Smooth muscle cell (in vitro differentiated cells): ENCODE results near the gene ALDOC. TPM values are rescaled to one million over a fixed set of nuclear protein-coding genes. Genes with fewer than 3 reads are reported as not detected.
"Not testable (repeated sequence)": the region's sequence is repeated elsewhere in the genome, so short reads cannot be mapped to it uniquely, and the experiment has no call there.

Source experiments
- DNase-seq: peaks from one replicate; lab custom pipeline; 2025; ENCODE audit not compliant: unreplicated experiment; lab: John Stamatoyannopoulos, UW
- H2AFZ ChIP-seq: fragments of 200-600 bp; sonication (generic); 2 replicates; pipeline ENCODE4 v1.6.0; 2016; ENCODE audit warnings: antibody characterized with exemption, low read depth, mild to moderate bottlenecking
- H3F3A ChIP-seq: fragments of 200-600 bp; sonication (generic); 2 replicates; pipeline ENCODE4 v1.6.0; 2017; ENCODE audit warnings: antibody characterized with exemption, low read depth
- H3K27ac ChIP-seq: fragments of 200-600 bp; sonication (generic); 2 replicates; pipeline ENCODE4 v1.5.1; 2016; ENCODE audit warnings: low read depth, mild to moderate bottlenecking
- H3K27me3 ChIP-seq: fragments of 200-600 bp; sonication (generic); 2 replicates; pipeline ENCODE4 v1.6.1; 2016; ENCODE audit warnings: low read depth, mild to moderate bottlenecking
- H3K36me3 ChIP-seq: fragments of 200-600 bp; sonication (generic); 2 replicates; pipeline ENCODE4 v1.5.1; 2016; ENCODE audit warnings: low read depth
- H3K4me1 ChIP-seq: fragments of 200-600 bp; sonication (generic); 2 replicates; pipeline ENCODE4 v1.5.1; 2016; ENCODE audit warnings: low read depth
- H3K4me2 ChIP-seq: fragments of 200-600 bp; sonication (generic); 2 replicates; pipeline ENCODE4 v1.6.0; 2016; ENCODE audit warnings: mild to moderate bottlenecking
- H3K4me3 ChIP-seq: fragments of 200-600 bp; sonication (generic); 2 replicates; pipeline ENCODE4 v1.5.1; 2016; ENCODE audit warnings: mild to moderate bottlenecking
- H3K79me2 ChIP-seq: fragments of 200-600 bp; sonication (generic); 2 replicates; pipeline ENCODE4 v1.6.0; 2016; ENCODE audit warnings: low read depth, mild to moderate bottlenecking
- H3K9ac ChIP-seq: fragments of 200-600 bp; sonication (generic); 2 replicates; pipeline ENCODE4 v1.6.0; 2016; ENCODE audit warnings: low read depth
- H3K9me3 ChIP-seq: fragments of 200-600 bp; sonication (generic); replicated peaks from 2 replicates; pipeline ENCODE4 v1.5.1; 2016; ENCODE audit warnings: low read depth
- H4K20me1 ChIP-seq: fragments of 200-600 bp; sonication (generic); 2 replicates; pipeline ENCODE4 v1.6.0; 2016; ENCODE audit warnings: low read depth
- CTCF ChIP-seq: fragments of 200-600 bp; sonication (generic); IDR thresholded peaks from 2 replicates; pipeline ENCODE4 v1.5.1; 2017; ENCODE audit warnings: borderline replicate concordance, mild to moderate bottlenecking, antibody characterized with exemption; ENCODE audit not compliant: insufficient read depth, poor library complexity, severe bottlenecking
- WGBS: methylation state at CpG from one replicate; pipeline ENCODE4 v1.1.7; 2016; ENCODE audit warnings: low lambda C conversion rate; 5-methylcytosine and 5-hydroxymethylcytosine counted together
- polyA plus RNA-seq: library from polyadenylated mRNA; unstranded; fragments of >200 nt; fragmentation: Nextera tagmentation; extraction: Ambion mirVana; gene quantifications from 2 replicates; pipeline ENCODE4 v1.2.1, GENCODE V29; 2016
- total RNA-seq: library from RNA; depleted of rRNA; stranded (reverse); fragments of >200 nt; gene quantifications from 2 replicates; pipeline ENCODE4 v1.2.3, GENCODE V29; 2014

ALDOC gene
- total and polyA plus RNA-seq, 2 experiments from 2014 or later, result 71.5 to 72.6 TPM

DNA sequence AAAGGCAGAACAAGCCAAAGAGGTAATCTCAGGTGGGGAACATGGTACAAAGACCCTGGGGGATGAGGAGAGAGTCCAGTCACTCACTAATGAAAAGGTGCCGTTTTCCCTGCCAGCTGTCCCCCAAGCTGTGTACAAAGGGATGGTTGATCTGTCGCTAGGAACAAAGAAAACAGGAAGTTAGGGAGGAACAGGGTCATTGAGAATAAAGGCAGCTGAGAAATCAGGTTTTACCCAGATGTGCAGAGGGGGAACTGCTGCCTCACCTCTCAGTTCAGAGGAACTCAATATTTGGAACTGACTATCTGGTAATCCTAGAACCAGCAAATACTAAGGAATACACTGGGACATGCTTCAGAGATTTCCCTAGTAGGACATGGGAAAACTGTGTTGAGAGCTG is 35.8 kb upstream of the ALDOC start:
- 97% methylated on average over 2 of the region's 2 CpGs for WGBS
- Histone ChIP-seq H3K27ac (no peak overlapping the region), H3K79me2 (no peaks in the 10 kb centered on the region), H2AFZ (no peak overlapping the region), H4K20me1 (no peaks in the 10 kb centered on the region), H3F3A (no peaks in the 10 kb centered on the region), H3K4me2 (no peak overlapping the region), H3K36me3 (peaks cover 9% of the 10 kb centered on the region), H3K9me3 (no peaks in the 10 kb centered on the region), H3K27me3 (no peaks in the 10 kb centered on the region), H3K9ac (no peak overlapping the region), H3K4me1 (no peaks in the 10 kb centered on the region), H3K4me3 (no peak overlapping the region)
- TF ChIP-seq CTCF, result no peak
- DNase-seq, result no peak

DNA sequence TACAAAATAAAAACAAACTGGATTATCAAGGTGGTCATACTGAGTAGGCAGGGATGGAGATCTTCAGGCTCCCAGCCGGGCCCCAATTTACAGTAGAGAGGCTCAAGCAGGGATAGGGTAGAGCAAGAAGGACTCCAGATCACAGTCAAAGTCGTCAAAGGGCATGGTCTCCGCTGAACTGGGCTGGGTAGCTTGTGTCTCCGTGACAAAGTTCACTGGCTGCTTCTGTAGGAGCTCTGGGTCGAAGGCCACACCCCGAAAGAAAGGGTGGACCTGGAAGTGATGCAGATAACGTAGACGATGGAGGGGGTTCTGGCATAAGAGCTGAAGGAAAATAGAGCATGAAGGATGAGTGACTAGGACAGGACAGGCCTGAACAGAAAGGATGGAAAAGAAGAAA is 33.7 kb upstream of the ALDOC start:
- no peak overlapping the region for H2AFZ ChIP-seq
- peaks cover 4% of the 10 kb centered on the region for H3K36me3 ChIP-seq
- no peaks in the 10 kb centered on the region for H4K20me1 ChIP-seq
- WGBS, result 96% methylated on average over 8 of the region's 8 CpGs
- H3K9ac ChIP-seq, result no peak overlapping the region
- H3K4me2 ChIP-seq, result no peak overlapping the region
- H3K4me3 ChIP-seq, result no peak overlapping the region
- H3F3A ChIP-seq, result no peaks in the 10 kb centered on the region
- TF ChIP-seq CTCF, result no peak
- no peaks in the 10 kb centered on the region for H3K9me3 ChIP-seq
- no peaks in the 10 kb centered on the region for H3K27me3 ChIP-seq
- no peaks in the 10 kb centered on the region for H3K4me1 ChIP-seq
- H3K27ac ChIP-seq, result no peak overlapping the region
- no peaks in the 10 kb centered on the region for H3K79me2 ChIP-seq
- no peak for DNase-seq

DNA sequence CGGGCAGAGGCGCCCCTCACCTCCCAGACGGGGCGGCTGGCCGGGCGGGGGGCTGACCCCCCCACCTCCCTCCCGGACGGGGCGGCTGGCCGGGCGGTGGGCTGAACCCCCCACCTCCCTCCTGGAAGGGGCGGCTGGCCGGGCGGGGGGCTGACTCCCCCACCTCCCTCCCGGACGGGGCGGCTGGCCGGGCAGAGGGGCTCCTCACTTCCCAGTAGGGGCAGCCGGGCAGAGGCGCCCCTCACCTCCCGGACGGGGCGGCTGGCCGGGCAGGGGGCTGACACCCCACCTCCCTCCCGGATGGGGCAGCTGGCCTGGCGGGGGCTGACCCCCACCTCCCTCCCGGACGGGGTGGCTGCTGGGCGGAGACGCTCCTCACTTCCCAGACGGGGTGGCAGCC is 27.3 kb upstream of the ALDOC start:
- not testable (repeated sequence) for H3K9me3 ChIP-seq, H3K4me1 ChIP-seq, H3K27me3 ChIP-seq, H3K79me2 ChIP-seq, H4K20me1 ChIP-seq, H3K36me3 ChIP-seq, H3F3A ChIP-seq, H3K4me3 ChIP-seq, H2AFZ ChIP-seq, DNase-seq, H3K4me2 ChIP-seq, H3K27ac ChIP-seq, H3K9ac ChIP-seq
- WGBS, result 96% methylated on average over 4 of the region's 31 CpGs

GRCh38 chr17:28599311-28600184 is 22.9 kb upstream of the ALDOC start:
- Histone ChIP-seq H4K20me1 (no peaks in the 10 kb centered on the region), H3K9me3 (no peaks in the 10 kb centered on the region), H3F3A (peaks cover 9% of the 10 kb centered on the region), H3K4me3 (peak overlapping the region; percentile 74), H3K36me3 (no peaks in the 10 kb centered on the region), H3K9ac (peak overlapping the region; percentile 92), H3K27ac (peak overlapping the region; percentile 92), H3K79me2 (peaks cover 7% of the 10 kb centered on the region), H2AFZ (peak overlapping the region; percentile 6), H3K27me3 (no peaks in the 10 kb centered on the region), H3K4me1 (peaks cover 12% of the 10 kb centered on the region), H3K4me2 (peak overlapping the region; percentile 85)
- DNase-seq, result no peak
- 17% methylated on average over 40 of the region's 40 CpGs for WGBS
- no peak for TF ChIP-seq CTCF
